SK-N-SH (cell line): Measurements from ENCODE around the gene C8B.

Experiments
- EP300 ChIP-seq, 2 experiments: IDR thresholded peaks; 2 replicates each; pipeline versions ENCODE4 v1.4.0 to v1.6.1; 2012; ENCODE audit warnings: borderline replicate concordance in 1 of 2, low read depth in 1 of 2, low read length in 1 of 2
- RAD21 ChIP-seq: IDR thresholded peaks from 2 replicates; pipeline ENCODE4 v1.6.1; 2012; ENCODE audit warnings: mild to moderate bottlenecking, low read length
- REST ChIP-seq: IDR thresholded peaks from 2 replicates; pipeline ENCODE4 v1.6.1; 2012; ENCODE audit warnings: mild to moderate bottlenecking, low read depth, low read length, moderate library complexity

GRCh38 chr1:56927171-56927570, 38.6 kb downstream of the C8B start:
- TF ChIP-seq EP300 (IDR thresholded peaks at IDR 0.05; ENCODE audit: borderline replicate concordance in 1 of 2, low read depth in 1 of 2, low read length in 1 of 2) (no peak), REST (no peak), RAD21 (no peak)
